LNCAP (cell line): ENCODE results near the gene ADGRF1.

Source experiments
- CTCF ChIP-seq: fragments of 450-650 bp; IDR thresholded peaks from 2 replicates; pipeline ENCODE4 v1.5.1; 2017; ENCODE audit warnings: mild to moderate bottlenecking

Gene ADGRF1

GRCh38 chr6:47009583-47009982, 32.5 kb downstream of the ADGRF1 start:
- TF ChIP-seq CTCF, result no peak

GRCh38 chr6:47008397-47008763, 33.8 kb downstream of the ADGRF1 start:
- TF ChIP-seq CTCF, result no peak

GRCh38 chr6:47007657-47008396, 34.3 kb downstream of the ADGRF1 start:
- no peak for TF ChIP-seq CTCF

GRCh38 chr6:47005486-47005885, 36.6 kb downstream of the ADGRF1 start:
- no peak for TF ChIP-seq CTCF

- no peak for TF ChIP-seq CTCF
These were observed 37.7 kb downstream of the ADGRF1 start for GRCh38 chr6:47004463-47004862.

GRCh38 chr6:47000842-47001241, 41.3 kb downstream of the ADGRF1 start:
- no peak for TF ChIP-seq CTCF

GRCh38 chr6:46998436-46999017, 43.6 kb downstream of the ADGRF1 start:
- TF ChIP-seq CTCF, result no peak
